Stimulated activated memory B cell treated with anti-CD40 and anti-IgM and Interleukin-4, amounts not matched to agents 10 μg/mL and 1 μg/mL and 100 μg/mL, for 72 hours (primary cell): Measurements from ENCODE around the gene CSTF3.

Source experiments
- ATAC-seq: fragments of 150-1000 bp; cut with Tn5 transposase; 2 replicates; pipeline ENCODE4 v1.10.0; 2021
- H3K27ac Mint-ChIP-seq: one replicate; pipeline ENCODE4 v1.8.0; 2022; ENCODE audit warnings: mild to moderate bottlenecking, mixed read lengths
- H3K27me3 Mint-ChIP-seq: one replicate; pipeline ENCODE4 v1.8.0; 2022; ENCODE audit warnings: mixed read lengths
- H3K36me3 Mint-ChIP-seq: one replicate; pipeline ENCODE4 v1.8.0; 2022; ENCODE audit warnings: mixed read lengths
- H3K4me1 Mint-ChIP-seq: one replicate; pipeline ENCODE4 v1.8.0; 2022; ENCODE audit warnings: mixed read lengths
- H3K4me3 Mint-ChIP-seq: one replicate; pipeline ENCODE4 v1.8.0; 2022; ENCODE audit warnings: mild to moderate bottlenecking, moderate library complexity, mixed read lengths
- H3K9me3 Mint-ChIP-seq: one replicate; pipeline ENCODE4 v1.8.0; 2022; ENCODE audit warnings: mixed read lengths

The CSTF3 gene

GRCh38 chr11:33161120-33162005, at the start of gene CSTF3:
TSS of gene CSTF3 (minus strand) at chr11:33161480. CDS start at chr11:33161325, 155 bp downstream.
- peaks cover 56% of the 10 kb centered on the region for H3K4me1 Mint-ChIP-seq

GRCh38 chr11:33208150-33208549, 46.9 kb upstream of the CSTF3 start:
- Mint-ChIP-seq H3K9me3 (peaks cover 4% of the 10 kb centered on the region), H3K36me3 (no peaks in the 10 kb centered on the region), H3K4me3 (no peak overlapping the region), H3K27me3 (no peaks in the 10 kb centered on the region), H3K27ac (no peak overlapping the region), H3K4me1 (no peaks in the 10 kb centered on the region)
- ATAC-seq, result no peak

More at GRCh38 chr11:33161120-33162005, at the start of gene CSTF3:
- H3K27me3 Mint-ChIP-seq, result no peaks in the 10 kb centered on the region
- peak; percentile 98 for ATAC-seq
- peaks cover 20% of the 10 kb centered on the region for H3K36me3 Mint-ChIP-seq
- H3K27ac Mint-ChIP-seq, result peak within 1 kb of the TSS; percentile 99
- H3K9me3 Mint-ChIP-seq, result no peaks in the 10 kb centered on the region
- H3K4me3 Mint-ChIP-seq, result peak within 1 kb of the TSS; percentile 100

DNA sequence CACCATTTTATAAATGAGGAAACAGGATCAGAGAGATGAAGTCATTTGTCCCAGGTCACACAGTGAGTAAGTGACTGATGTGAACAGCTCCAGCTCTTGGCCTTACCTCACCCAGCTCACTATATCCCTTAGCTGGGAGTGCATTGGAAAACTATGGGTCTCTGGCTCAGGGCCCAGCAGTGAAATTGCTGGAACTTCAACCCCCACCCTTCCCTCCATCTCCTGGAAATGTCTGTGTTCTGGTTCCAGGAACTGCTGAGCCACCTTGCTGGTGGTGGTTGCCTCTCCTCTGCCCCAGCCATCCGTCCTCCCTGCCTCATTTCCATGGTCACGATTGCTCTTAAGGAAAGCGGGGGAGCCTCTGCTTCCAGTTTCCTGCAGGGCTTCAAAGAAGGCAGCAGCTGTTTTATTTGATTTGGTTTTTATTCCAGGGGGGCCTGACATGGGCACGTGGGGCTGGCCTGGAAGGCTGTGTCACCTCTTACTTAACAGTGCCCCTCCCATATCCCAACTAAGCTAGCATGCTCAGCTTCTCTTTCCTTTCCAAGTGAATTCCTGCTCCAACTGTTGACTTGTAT, 46.2 kb upstream of the CSTF3 start:
- H3K36me3 Mint-ChIP-seq, result no peaks in the 10 kb centered on the region
- peaks cover 4% of the 10 kb centered on the region for H3K9me3 Mint-ChIP-seq
- H3K27me3 Mint-ChIP-seq, result no peaks in the 10 kb centered on the region
- H3K27ac Mint-ChIP-seq, result no peak overlapping the region
- ATAC-seq, result no peak
- no peaks in the 10 kb centered on the region for H3K4me1 Mint-ChIP-seq
- H3K4me3 Mint-ChIP-seq, result no peak overlapping the region

DNA sequence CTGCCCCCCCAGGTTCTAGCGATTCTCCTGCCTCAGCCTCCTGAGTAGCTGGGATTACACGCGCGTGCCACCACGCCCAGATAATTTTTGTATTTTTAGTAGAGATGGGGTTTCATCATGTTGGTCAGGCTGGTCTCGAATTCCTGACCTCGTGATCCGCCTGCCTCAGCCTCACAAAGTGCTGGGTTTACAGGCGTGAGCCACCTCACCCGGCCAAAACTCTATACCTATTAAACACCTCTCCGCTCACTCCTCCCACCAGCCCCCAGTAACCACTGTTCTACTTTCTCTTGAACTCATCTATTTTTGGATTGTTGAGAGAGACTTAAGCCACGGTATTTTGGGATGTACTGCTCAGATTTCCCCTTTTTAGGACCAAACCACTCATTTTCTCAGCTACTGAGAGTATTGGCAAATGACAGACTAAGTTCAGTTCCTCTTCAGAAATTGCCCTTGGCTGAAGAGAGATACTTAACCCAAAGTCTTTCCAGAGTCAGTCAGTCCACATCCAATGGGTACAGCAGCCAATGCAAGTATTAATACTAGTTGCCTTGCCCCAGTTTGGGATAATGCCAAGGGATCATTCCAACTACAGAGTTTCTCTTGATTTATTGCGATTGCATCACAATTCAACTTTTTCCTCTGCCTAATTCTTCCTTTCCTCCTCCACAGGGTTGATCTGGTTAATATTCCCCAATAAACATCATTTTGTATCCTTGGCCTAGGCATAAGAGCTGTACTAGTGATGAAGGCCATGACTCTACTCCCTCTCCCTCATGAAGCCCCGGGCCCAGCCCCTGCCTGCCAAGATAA, 36.8 kb upstream of the CSTF3 start:
- ATAC-seq, result no peak
- Mint-ChIP-seq H3K4me3 (no peak overlapping the region), H3K27ac (no peak overlapping the region), H3K4me1 (no peaks in the 10 kb centered on the region), H3K9me3 (no peaks in the 10 kb centered on the region), H3K27me3 (no peaks in the 10 kb centered on the region), H3K36me3 (no peaks in the 10 kb centered on the region)

GRCh38 chr11:33195462-33196173, 34.3 kb upstream of the CSTF3 start:
- H3K4me3 Mint-ChIP-seq, result no peak overlapping the region
- H3K27me3 Mint-ChIP-seq, result no peaks in the 10 kb centered on the region
- H3K4me1 Mint-ChIP-seq, result no peaks in the 10 kb centered on the region
- H3K9me3 Mint-ChIP-seq, result no peaks in the 10 kb centered on the region
- H3K27ac Mint-ChIP-seq, result no peak overlapping the region
- H3K36me3 Mint-ChIP-seq, result no peaks in the 10 kb centered on the region
- ATAC-seq, result no peak

- Mint-ChIP-seq H3K9me3 (no peaks in the 10 kb centered on the region), H3K27ac (no peak overlapping the region), H3K27me3 (no peaks in the 10 kb centered on the region), H3K4me3 (no peak overlapping the region), H3K4me1 (no peaks in the 10 kb centered on the region), H3K36me3 (no peaks in the 10 kb centered on the region)
- no peak for ATAC-seq
Measured at GRCh38 chr11:33194455-33194854, 33.2 kb upstream of the CSTF3 start.

DNA sequence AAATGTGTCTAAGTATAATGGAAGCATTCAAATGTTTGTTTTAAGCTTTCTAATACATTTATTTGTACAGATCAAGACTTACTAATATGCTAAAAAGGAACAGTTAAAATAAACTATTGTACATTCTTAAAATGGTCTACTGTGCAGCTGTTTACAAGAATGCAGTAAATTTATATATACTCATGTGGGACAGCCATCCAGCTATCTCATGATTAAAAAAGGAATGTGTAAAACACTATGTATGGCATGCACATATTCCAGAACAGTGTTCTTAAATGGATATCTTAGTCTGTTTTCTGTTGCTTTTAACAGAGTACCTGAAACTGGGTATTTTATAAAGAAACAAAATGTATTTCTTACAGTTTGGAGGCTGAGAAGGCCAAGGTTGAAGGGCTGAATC, 30.2 kb upstream of the CSTF3 start:
- no peak for ATAC-seq
- no peak overlapping the region for H3K27ac Mint-ChIP-seq
- no peaks in the 10 kb centered on the region for H3K27me3 Mint-ChIP-seq
- peaks cover 5% of the 10 kb centered on the region for H3K36me3 Mint-ChIP-seq
- H3K4me1 Mint-ChIP-seq, result peaks cover 5% of the 10 kb centered on the region
- H3K9me3 Mint-ChIP-seq, result no peaks in the 10 kb centered on the region
- H3K4me3 Mint-ChIP-seq, result no peak overlapping the region

DNA sequence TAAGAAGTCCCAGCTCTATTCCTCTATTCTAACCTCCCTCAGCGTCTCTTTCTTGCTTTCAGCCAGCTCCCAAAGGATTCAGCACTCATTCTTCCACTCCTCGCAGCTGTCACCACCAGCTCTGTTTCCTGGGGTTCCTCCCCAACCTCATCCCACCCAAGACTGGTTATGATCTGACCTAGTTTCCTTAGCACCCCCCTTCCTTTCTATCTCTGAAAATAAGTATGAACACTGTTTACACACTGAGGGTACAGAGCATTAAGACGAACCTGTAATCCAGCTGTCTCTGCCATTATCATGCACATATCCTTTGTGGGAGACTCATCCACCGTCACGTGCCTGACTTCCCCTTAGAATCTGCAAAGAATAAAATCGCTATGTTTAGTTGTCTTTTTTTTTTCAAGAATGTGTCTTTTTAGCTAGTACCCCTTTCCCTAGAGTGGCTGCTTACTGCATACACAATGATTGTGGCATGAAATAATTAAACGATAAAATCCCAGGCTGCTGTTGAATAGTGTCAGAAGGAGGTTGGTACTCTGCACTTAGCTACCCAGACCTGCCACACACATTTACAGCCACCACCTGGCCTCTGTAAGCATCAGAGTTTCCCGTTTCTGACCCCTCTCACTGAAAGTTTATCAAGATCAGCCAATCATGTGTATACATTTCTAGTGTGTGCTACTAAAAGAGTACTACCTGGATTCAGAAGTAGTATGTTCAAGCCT, 26.9 kb upstream of the CSTF3 start:
- Mint-ChIP-seq H3K9me3 (no peaks in the 10 kb centered on the region), H3K27ac (no peak overlapping the region)

GRCh38 chr11:33185756-33186155, 24.5 kb upstream of the CSTF3 start:
- Mint-ChIP-seq H3K4me3 (no peak overlapping the region), H3K36me3 (peaks cover 5% of the 10 kb centered on the region), H3K4me1 (peaks cover 5% of the 10 kb centered on the region), H3K27me3 (no peaks in the 10 kb centered on the region), H3K27ac (no peak overlapping the region), H3K9me3 (no peaks in the 10 kb centered on the region)
- ATAC-seq, result no peak

More for the DNA sequence above, 26.9 kb upstream of the CSTF3 start:
- no peak for ATAC-seq
- H3K4me1 Mint-ChIP-seq, result peaks cover 5% of the 10 kb centered on the region
- no peaks in the 10 kb centered on the region for H3K27me3 Mint-ChIP-seq
- H3K4me3 Mint-ChIP-seq, result no peak overlapping the region
- peaks cover 5% of the 10 kb centered on the region for H3K36me3 Mint-ChIP-seq

- no peak overlapping the region for H3K27ac Mint-ChIP-seq
- no peaks in the 10 kb centered on the region for H3K4me1 Mint-ChIP-seq
- no peaks in the 10 kb centered on the region for H3K27me3 Mint-ChIP-seq
- peaks cover 3% of the 10 kb centered on the region for H3K9me3 Mint-ChIP-seq
- no peaks in the 10 kb centered on the region for H3K36me3 Mint-ChIP-seq
- no peak overlapping the region for H3K4me3 Mint-ChIP-seq
- ATAC-seq, result no peak
Measured at GRCh38 chr11:33182246-33182878, 21.1 kb upstream of the CSTF3 start.

- ATAC-seq, result no peak
- Mint-ChIP-seq H3K9me3 (peaks cover 3% of the 10 kb centered on the region), H3K27me3 (no peaks in the 10 kb centered on the region), H3K36me3 (peaks cover 3% of the 10 kb centered on the region), H3K4me3 (no peak overlapping the region), H3K27ac (no peak overlapping the region), H3K4me1 (no peaks in the 10 kb centered on the region)
Measured at GRCh38 chr11:33179348-33179803, 18.1 kb upstream of the CSTF3 start.

DNA sequence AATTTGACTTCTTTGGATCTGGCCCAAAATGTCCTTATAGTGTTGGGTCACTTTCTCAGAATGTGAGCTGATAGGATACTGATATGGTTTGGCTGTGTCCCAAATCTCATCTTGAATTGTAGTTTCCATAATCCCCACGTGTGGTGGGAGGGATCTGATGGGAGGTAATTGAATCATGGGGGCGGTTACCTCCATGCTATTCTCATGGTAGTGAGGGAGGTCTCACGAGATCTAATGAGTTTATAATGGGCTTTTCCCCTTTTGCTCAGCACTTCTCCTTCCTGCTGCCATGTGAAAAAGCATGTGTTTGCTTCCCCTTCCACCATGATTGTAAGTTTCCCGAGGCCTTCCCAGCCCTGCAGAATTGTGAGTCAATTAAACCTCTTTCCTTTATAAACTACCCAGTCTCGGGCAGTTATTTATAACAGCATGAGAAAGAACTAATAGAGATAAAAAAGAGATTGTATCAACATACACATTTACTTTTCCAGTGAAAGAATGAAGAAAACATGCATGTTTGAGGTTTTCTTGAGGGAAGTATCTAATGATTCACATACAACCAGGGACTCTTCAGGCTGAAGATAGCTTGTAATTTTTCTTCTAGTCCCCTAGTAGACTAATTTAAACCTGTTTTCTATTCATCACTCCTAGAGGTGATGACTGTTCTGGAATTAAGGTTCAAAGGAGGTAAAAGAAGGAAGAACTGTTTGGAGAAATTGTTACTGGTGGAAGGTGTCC, 17.3 kb upstream of the CSTF3 start:
- Mint-ChIP-seq H3K9me3 (peaks cover 3% of the 10 kb centered on the region), H3K27me3 (no peaks in the 10 kb centered on the region), H3K4me1 (no peaks in the 10 kb centered on the region), H3K4me3 (no peak overlapping the region), H3K27ac (no peak overlapping the region), H3K36me3 (peaks cover 6% of the 10 kb centered on the region)
- no peak for ATAC-seq

DNA sequence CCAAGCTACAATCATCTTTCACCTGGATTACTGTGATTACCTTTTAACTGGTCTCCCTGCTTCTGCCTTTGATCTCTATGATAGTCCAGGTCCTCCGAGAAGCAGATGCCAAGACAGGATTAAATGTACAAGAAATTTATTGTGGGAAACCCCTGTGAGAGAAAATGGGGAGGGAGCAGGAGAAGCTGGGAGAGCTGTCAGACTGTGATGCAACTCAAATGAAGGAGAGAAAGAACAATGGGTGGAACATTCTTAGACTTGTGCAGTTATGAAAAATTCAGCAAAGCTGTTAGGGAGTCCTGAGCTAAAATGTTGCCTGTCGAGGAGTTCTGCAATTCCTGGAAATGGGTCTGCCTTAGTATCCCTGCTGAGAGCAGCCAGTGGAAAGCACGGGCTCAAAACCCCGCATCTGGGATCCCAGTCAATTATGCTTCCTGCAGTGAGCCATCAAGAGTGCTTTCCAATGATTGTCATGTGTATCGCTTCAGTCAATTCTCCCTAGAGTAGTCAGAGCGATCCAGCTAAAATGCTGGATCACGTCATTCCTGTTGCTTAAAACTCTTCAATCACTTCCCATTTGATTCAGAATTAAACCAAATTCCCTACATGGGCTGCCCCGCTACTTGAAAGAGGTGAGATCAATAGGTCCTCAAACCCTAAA, 16.5 kb upstream of the CSTF3 start:
- Mint-ChIP-seq H3K9me3 (peaks cover 3% of the 10 kb centered on the region), H3K27me3 (no peaks in the 10 kb centered on the region), H3K4me3 (no peak overlapping the region), H3K4me1 (no peaks in the 10 kb centered on the region), H3K27ac (no peak overlapping the region), H3K36me3 (peaks cover 6% of the 10 kb centered on the region)
- no peak for ATAC-seq
